GM19099 (cell line): ENCODE results near the gene LRTM2.

ENCODE experiments used
- POLR2A ChIP-seq: IDR thresholded peaks from 3 replicates; pipeline ENCODE4 v1.6.1; 2011; ENCODE audit warnings: low read depth; ENCODE audit not compliant: insufficient read length; ENCODE audit errors: extremely low read depth

The LRTM2 gene

GRCh38 chr12:1829306-1829900 lies 9.0 kb downstream of the LRTM2 start:
- no peak for TF ChIP-seq POLR2A

- TF ChIP-seq POLR2A = no peak
Measured at GRCh38 chr12:1830401-1830845, 10.1 kb downstream of the LRTM2 start.

- no peak for TF ChIP-seq POLR2A
Measured at GRCh38 chr12:1830981-1831963, 10.9 kb downstream of the LRTM2 start.

- no peak for TF ChIP-seq POLR2A
Measured at GRCh38 chr12:1832801-1833595, 12.6 kb downstream of the LRTM2 start.

GRCh38 chr12:1833596-1834028 lies 13.2 kb downstream of the LRTM2 start:
- TF ChIP-seq POLR2A = no peak

GRCh38 chr12:1834186-1834925 lies 14.0 kb downstream of the LRTM2 start:
- no peak for TF ChIP-seq POLR2A

GRCh38 chr12:1835211-1836131 lies 15.1 kb downstream of the LRTM2 start:
- no peak for TF ChIP-seq POLR2A

- no peak for TF ChIP-seq POLR2A
Measured at GRCh38 chr12:1836241-1836803, 16.0 kb downstream of the LRTM2 start.

- no peak for TF ChIP-seq POLR2A
Measured at GRCh38 chr12:1836854-1837421, 16.6 kb downstream of the LRTM2 start.

- TF ChIP-seq POLR2A = no peak
Measured at GRCh38 chr12:1837541-1838204, 17.3 kb downstream of the LRTM2 start.

GRCh38 chr12:1838205-1838993 lies 18.0 kb downstream of the LRTM2 start:
- no peak for TF ChIP-seq POLR2A

GRCh38 chr12:1838994-1839365 lies 18.6 kb downstream of the LRTM2 start:
- no peak for TF ChIP-seq POLR2A
